Measurements from ENCODE around the gene CD6. TPM values are rescaled to one million over a fixed set of nuclear protein-coding genes. Genes with fewer than 3 reads are reported as not detected.

The CD6 gene
- total and polyA plus RNA-seq, 2 experiments from 2014 or later = 0.03 TPM; not detected in 1

DNA sequence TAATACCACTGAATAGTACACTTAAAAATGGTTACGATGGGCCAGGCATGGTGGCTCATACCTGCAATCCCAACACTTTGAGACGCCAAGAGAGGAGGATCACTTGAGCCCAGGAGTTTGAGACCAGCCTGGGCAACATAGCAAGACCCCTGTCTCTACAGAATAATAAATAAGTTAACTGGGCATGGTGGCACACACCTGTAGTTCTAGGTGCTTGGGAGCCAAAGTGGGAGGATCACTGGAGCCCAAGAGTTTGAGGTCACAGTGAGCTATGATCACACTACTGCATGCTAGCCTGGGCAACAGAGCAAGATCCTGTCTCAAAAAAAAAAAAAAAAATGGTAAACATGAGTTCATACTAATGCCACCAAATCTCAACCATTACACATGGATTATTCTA, 61.3 kb downstream of the CD6 start:
- no peak overlapping the region for H3K4me3 ChIP-seq
- DNase-seq (ENCODE audit: low spot score) = no peak
- 93% methylated on average over 2 of the region's 2 CpGs for WGBS (ENCODE audit: low lambda C conversion rate, missing lambda C conversion rate)

GRCh38 chr11:61033417-61033816, 61.9 kb downstream of the CD6 start:
- no peaks in the 10 kb centered on the region for H3K79me2 ChIP-seq
- H3K27ac ChIP-seq = no peak overlapping the region
- no peaks in the 10 kb centered on the region for H3K9me2 ChIP-seq (replicated peaks; ENCODE audit: insufficient read depth)
- no peaks in the 10 kb centered on the region for H3K4me1 ChIP-seq (ENCODE audit: insufficient read depth)
- no peaks in the 10 kb centered on the region for H3K27me3 ChIP-seq
- no peak for TF ChIP-seq EZH2phosphoT487 (IDR thresholded peaks at IDR 0.05; ENCODE audit: low read depth, severe bottlenecking, unreplicated experiment)
- TF ChIP-seq CTCF (IDR thresholded peaks at IDR 0.05; ENCODE audit: poor library complexity) = no peak
- no peak for TF ChIP-seq EZH2 (IDR thresholded peaks at IDR 0.05; ENCODE audit: borderline replicate concordance)
- H3K36me3 ChIP-seq (replicated peaks; ENCODE audit: insufficient read depth, low read depth) = no peaks in the 10 kb centered on the region
- no peak for DNase-seq (ENCODE audit: low spot score)
- 90% methylated on average over 4 of the region's 4 CpGs for WGBS (ENCODE audit: low lambda C conversion rate, missing lambda C conversion rate)
- H2AFZ ChIP-seq = no peak overlapping the region
- no peak overlapping the region for H3K4me2 ChIP-seq
- no peak overlapping the region for H3K4me3 ChIP-seq
- no peaks in the 10 kb centered on the region for H4K20me1 ChIP-seq (ENCODE audit: insufficient read depth, poor library complexity, severe bottlenecking)
- no peaks in the 10 kb centered on the region for H3K9me3 ChIP-seq (ENCODE audit: low read depth)

More for the DNA sequence above, 61.3 kb downstream of the CD6 start:
- H3K27ac ChIP-seq = no peak overlapping the region
- H3K4me2 ChIP-seq = no peak overlapping the region
- H2AFZ ChIP-seq = no peak overlapping the region
- H3K4me1 ChIP-seq (ENCODE audit: insufficient read depth) = no peaks in the 10 kb centered on the region
- no peaks in the 10 kb centered on the region for H3K9me2 ChIP-seq (replicated peaks; ENCODE audit: insufficient read depth)
- TF ChIP-seq EZH2 (IDR thresholded peaks at IDR 0.05; ENCODE audit: borderline replicate concordance) (no peak), CTCF (IDR thresholded peaks at IDR 0.05; ENCODE audit: poor library complexity) (no peak), EZH2phosphoT487 (IDR thresholded peaks at IDR 0.05; ENCODE audit: low read depth, severe bottlenecking, unreplicated experiment) (no peak)
- H3K27me3 ChIP-seq = no peaks in the 10 kb centered on the region
- H3K79me2 ChIP-seq = no peaks in the 10 kb centered on the region
- H4K20me1 ChIP-seq (ENCODE audit: insufficient read depth, poor library complexity, severe bottlenecking) = no peaks in the 10 kb centered on the region
- H3K9me3 ChIP-seq (ENCODE audit: low read depth) = no peaks in the 10 kb centered on the region
- no peaks in the 10 kb centered on the region for H3K36me3 ChIP-seq (replicated peaks; ENCODE audit: insufficient read depth, low read depth)

- H3K4me2 ChIP-seq = no peak overlapping the region
- WGBS (ENCODE audit: low lambda C conversion rate, missing lambda C conversion rate) = 82% methylated on average over 4 of the region's 4 CpGs
- H3K9me2 ChIP-seq (replicated peaks; ENCODE audit: insufficient read depth) = no peaks in the 10 kb centered on the region
- no peak for TF ChIP-seq EZH2phosphoT487 (IDR thresholded peaks at IDR 0.05; ENCODE audit: low read depth, severe bottlenecking, unreplicated experiment)
- TF ChIP-seq CTCF (IDR thresholded peaks at IDR 0.05; ENCODE audit: poor library complexity) = no peak
- no peak for TF ChIP-seq EZH2 (IDR thresholded peaks at IDR 0.05; ENCODE audit: borderline replicate concordance)
- H3K27me3 ChIP-seq = no peaks in the 10 kb centered on the region
- H3K36me3 ChIP-seq (replicated peaks; ENCODE audit: insufficient read depth, low read depth) = no peaks in the 10 kb centered on the region
- H3K79me2 ChIP-seq = no peaks in the 10 kb centered on the region
- no peak for DNase-seq (ENCODE audit: low spot score)
- no peak overlapping the region for H2AFZ ChIP-seq
- no peak overlapping the region for H3K4me3 ChIP-seq
- no peak overlapping the region for H3K27ac ChIP-seq
- no peaks in the 10 kb centered on the region for H4K20me1 ChIP-seq (ENCODE audit: insufficient read depth, poor library complexity, severe bottlenecking)
- H3K9me3 ChIP-seq (ENCODE audit: low read depth) = no peaks in the 10 kb centered on the region
- H3K4me1 ChIP-seq (ENCODE audit: insufficient read depth) = no peaks in the 10 kb centered on the region
These were observed 62.6 kb downstream of the CD6 start for GRCh38 chr11:61034111-61034510.
